Measurements from ENCODE around the gene TEN1. TPM values are rescaled to one million over a fixed set of nuclear protein-coding genes. Genes with fewer than 3 reads are reported as not detected.

TEN1 gene
- total RNA-seq, 4 donors from 2014 or later, result 4.6 to 11.3 (median 10.7) TPM

DNA sequence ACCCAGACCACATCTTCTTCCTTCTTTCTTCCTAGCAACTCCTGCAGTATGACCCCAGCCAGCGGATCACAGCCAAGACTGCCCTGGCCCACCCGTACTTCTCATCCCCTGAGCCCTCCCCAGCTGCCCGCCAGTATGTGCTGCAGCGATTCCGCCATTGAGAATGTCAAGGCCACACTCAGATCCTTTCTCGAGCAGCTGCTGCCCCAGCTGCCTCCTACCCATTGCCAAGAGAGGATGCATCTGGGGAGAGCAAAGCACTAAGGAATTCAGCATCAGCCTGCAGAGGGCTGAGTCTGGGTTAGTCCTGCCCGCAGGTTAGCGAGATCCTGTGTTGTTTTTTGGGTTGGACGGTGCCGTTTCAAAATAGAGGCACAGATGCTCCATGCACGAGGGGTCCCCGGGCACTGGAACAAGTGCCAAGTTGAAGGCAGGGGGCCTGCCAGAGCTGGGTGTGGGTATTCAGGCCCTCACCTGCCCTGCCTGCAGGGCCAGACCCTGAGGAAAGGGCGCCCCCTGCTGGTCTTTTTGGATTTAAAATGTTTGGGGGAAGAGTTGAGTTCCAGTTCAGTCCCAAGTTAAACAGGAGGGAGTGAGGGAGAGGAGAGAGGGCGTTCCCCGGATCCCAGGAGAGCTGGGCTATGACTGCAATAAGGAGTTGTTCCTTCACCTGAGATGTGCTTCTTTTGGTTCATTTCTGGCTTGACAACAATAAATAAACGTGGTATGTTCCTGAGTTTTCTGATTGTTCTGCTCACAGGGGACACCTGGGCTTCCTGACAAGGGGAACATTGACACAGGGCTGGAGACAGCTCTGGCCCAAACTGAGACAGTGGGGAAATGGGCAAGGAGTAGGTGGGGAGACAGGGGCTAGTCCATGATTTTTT lies 26.5 kb downstream of the TEN1 start:
- no peak overlapping the region for H3K27ac ChIP-seq (replicated peaks in 1 of 4)
- TF ChIP-seq EP300 (IDR thresholded peaks at IDR 0.05), result no peak
- TF ChIP-seq POLR2AphosphoS5 (IDR thresholded peaks at IDR 0.05), result peak in 1 of 2 donors; percentile 11
- TF ChIP-seq, protein P1, sequence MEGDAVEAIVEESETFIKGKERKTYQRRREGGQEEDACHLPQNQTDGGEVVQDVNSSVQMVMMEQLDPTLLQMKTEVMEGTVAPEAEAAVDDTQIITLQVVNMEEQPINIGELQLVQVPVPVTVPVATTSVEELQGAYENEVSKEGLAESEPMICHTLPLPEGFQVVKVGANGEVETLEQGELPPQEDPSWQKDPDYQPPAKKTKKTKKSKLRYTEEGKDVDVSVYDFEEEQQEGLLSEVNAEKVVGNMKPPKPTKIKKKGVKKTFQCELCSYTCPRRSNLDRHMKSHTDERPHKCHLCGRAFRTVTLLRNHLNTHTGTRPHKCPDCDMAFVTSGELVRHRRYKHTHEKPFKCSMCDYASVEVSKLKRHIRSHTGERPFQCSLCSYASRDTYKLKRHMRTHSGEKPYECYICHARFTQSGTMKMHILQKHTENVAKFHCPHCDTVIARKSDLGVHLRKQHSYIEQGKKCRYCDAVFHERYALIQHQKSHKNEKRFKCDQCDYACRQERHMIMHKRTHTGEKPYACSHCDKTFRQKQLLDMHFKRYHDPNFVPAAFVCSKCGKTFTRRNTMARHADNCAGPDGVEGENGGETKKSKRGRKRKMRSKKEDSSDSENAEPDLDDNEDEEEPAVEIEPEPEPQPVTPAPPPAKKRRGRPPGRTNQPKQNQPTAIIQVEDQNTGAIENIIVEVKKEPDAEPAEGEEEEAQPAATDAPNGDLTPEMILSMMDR (IDR thresholded peaks at IDR 0.05), result peak; percentile 63 to 68 (median 67)
- no peak for TF ChIP-seq POLR2A (IDR thresholded peaks at IDR 0.05; ENCODE audit: low read depth)

DNA sequence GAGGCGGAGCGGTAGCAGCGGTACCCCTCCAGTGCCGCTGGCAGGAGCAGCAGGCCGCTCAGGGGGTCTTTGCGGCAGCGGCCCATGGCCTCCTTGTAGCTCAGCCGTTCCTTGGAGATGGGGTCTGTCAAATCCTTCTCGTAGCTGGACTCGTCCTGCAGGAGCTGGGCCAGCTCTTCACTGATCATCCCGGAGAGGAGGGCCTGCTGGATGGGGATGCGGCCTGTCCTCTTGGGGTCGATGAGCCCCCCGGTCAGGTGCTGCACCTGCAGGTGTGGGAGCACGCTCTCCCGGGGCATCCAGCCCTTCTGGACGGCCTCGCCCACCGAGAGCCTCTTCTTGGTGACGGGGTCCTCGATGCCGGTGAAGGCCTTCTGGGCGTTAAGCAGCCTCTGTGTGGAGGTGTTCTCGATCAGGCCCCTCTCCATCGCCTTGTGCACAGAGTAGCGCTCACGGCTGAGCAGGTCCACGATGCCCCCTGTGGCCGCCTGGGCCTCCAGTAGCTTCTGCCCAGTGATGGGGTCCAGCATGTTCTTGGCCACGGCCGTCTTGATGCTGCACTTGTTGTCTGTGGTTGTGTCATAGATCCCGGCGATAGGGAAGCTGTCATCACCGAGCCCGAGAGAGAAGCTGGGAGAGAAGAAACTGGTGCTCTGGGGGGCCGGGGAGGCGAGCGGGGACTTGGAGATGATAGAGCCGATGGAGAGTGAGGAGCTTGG lies 28.2 kb downstream of the TEN1 start:
- Histone ChIP-seq H3K4me3 (no peak overlapping the region), H3K9me3 (no peaks in the 10 kb centered on the region), H3K27me3 (no peaks in the 10 kb centered on the region), H3K27ac (replicated peaks in 1 of 4) (no peak overlapping the region), H3K4me1 (peaks cover 0 to 11% (median 5%) of the 10 kb centered on the region in 4 donors), H3K36me3 (peaks cover 0 to 3% (median 2%) of the 10 kb centered on the region in 4 donors)
- intact Hi-C loops (cut with DNase I), result loop anchor here (2.0 kb wide), 1 partner anchor 102 kb away; the partner anchor contains the start of gene MRPL38
- 79% methylated on average over 10 of the region's 39 CpGs for WGBS
- TF ChIP-seq POLR2A (IDR thresholded peaks at IDR 0.05; ENCODE audit: low read depth) (no peak), POLR2AphosphoS5 (IDR thresholded peaks at IDR 0.05) (no peak), EP300 (IDR thresholded peaks at IDR 0.05) (no peak)
- TF ChIP-seq, protein P1 (IDR thresholded peaks at IDR 0.05), result no peak
- no peak for DNase-seq (ENCODE audit: extremely low spot score)

More for the DNA sequence above, 26.5 kb downstream of the TEN1 start:
- peak; percentile 96 for DNase-seq (ENCODE audit: extremely low spot score)
- peaks cover 0 to 12% (median 9%) of the 10 kb centered on the region in 4 donors for H3K36me3 ChIP-seq
- no peak overlapping the region for H3K4me3 ChIP-seq
- no peaks in the 10 kb centered on the region for H3K27me3 ChIP-seq
- 59% methylated on average over 16 of the region's 16 CpGs for WGBS
- H3K4me1 ChIP-seq, result peaks cover 0 to 11% (median 5%) of the 10 kb centered on the region in 4 donors
- intact Hi-C loops (cut with DNase I), result loop anchor here (2.0 kb wide), 1 partner anchor 101 kb away; the partner anchor contains the start of gene MRPL38
- no peaks in the 10 kb centered on the region for H3K9me3 ChIP-seq

DNA sequence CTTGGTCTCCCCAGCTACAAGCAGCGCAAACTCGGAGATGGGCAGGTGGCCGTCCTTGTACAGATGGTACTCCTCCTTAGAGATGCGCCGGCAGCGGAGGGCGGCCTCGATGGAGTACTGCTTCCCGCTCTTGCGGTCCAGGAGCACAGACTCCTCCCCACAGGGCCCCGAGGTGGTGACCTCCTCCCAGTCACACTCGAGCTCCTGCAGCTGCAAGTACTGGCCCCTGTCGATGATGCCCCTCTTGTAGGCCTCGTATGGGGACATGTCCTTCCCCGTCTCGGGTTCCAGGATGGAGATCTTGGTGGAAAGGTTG lies 28.8 kb downstream of the TEN1 start:
- Histone ChIP-seq H3K9me3 (no peaks in the 10 kb centered on the region), H3K27me3 (no peaks in the 10 kb centered on the region), H3K36me3 (no peaks in the 10 kb centered on the region), H3K27ac (replicated peaks in 1 of 4) (no peak overlapping the region), H3K4me1 (peaks cover 0 to 11% (median 5%) of the 10 kb centered on the region in 4 donors), H3K4me3 (no peak overlapping the region)
- 89% methylated on average over 11 of the region's 16 CpGs for WGBS
- intact Hi-C loops (cut with DNase I), result loop anchor here (2.0 kb wide), 1 partner anchor 103 kb away; the partner anchor contains the start of gene MRPL38
- no peak for DNase-seq (ENCODE audit: extremely low spot score)
- TF ChIP-seq POLR2A (IDR thresholded peaks at IDR 0.05; ENCODE audit: low read depth) (no peak), EP300 (IDR thresholded peaks at IDR 0.05) (no peak), POLR2AphosphoS5 (IDR thresholded peaks at IDR 0.05) (no peak)
- TF ChIP-seq, protein P1 (IDR thresholded peaks at IDR 0.05), result no peak

DNA sequence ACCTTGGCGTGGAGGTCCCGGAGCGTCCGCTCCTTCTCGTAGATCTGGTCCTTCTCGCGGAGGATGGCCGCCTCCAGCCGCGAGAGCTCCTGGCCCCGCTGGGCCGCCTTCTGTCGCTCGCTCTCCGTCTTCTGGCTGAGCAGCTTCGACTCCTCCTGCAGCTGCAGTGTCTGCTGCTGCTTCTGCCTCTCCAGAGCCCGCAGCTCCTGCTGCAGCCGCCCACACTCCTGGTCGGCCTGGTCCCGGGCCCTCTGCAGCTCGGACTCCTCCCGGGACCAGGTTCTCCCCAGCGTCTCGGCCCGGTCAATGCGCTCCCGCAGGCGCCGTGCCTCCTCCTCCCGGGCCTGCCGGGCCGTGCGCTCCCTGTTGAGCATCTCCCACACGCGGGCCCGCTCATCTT lies 29.2 kb downstream of the TEN1 start:
- no peak overlapping the region for H3K4me3 ChIP-seq
- WGBS, result 93% methylated on average over 35 of the region's 36 CpGs
- no peaks in the 10 kb centered on the region for H3K36me3 ChIP-seq
- no peaks in the 10 kb centered on the region for H3K27me3 ChIP-seq
- peaks cover 0 to 11% (median 5%) of the 10 kb centered on the region in 4 donors for H3K4me1 ChIP-seq
- TF ChIP-seq, protein P1 (IDR thresholded peaks at IDR 0.05), result no peak
- TF ChIP-seq POLR2A (IDR thresholded peaks at IDR 0.05; ENCODE audit: low read depth) (no peak), EP300 (IDR thresholded peaks at IDR 0.05) (no peak), POLR2AphosphoS5 (IDR thresholded peaks at IDR 0.05) (no peak)
- H3K9me3 ChIP-seq, result no peaks in the 10 kb centered on the region
- H3K27ac ChIP-seq (replicated peaks in 1 of 4), result no peak overlapping the region
- intact Hi-C loops (cut with DNase I), result no loop called here
- DNase-seq (ENCODE audit: extremely low spot score), result no peak

Measured in esophagus muscularis mucosa (tissue), 4 donors.